Gastrocnemius medialis (tissue), 4 donors: ENCODE data around the gene CLK2. TPM values are rescaled to one million over a fixed set of nuclear protein-coding genes. Genes with fewer than 3 reads are reported as not detected.
A peak's percentile ranks its signal among the peaks of the same experiment; 100 is the strongest.

Source experiments
- ATAC-seq, 2 donors: fragments of 150-250 bp; one replicate each; pipeline ENCODE4 v1.9.1; 2016
- DNase-seq, 2 donors: peaks; one replicate each; pipeline ENCODE4 v3.0.0-alpha.2; 2019
- H3K27ac ChIP-seq, 4 donors: fragments of 200-600 bp; sonication (generic); 1 replicate in 1 of 4; 2 replicates in 3 of 4; pipeline ENCODE4 v1.5.1; 2016 to 2018; ENCODE audit warnings: mild to moderate bottlenecking in 2 of 4, moderate library complexity in 1 of 4
- H3K27me3 ChIP-seq, 3 donors: fragments of 200-600 bp; sonication (generic) in 2 of 3; 1 replicate in 1 of 3; 2 replicates in 2 of 3; pipeline versions ENCODE4 v1.5.1 to v1.6.0; 2016 to 2019; ENCODE audit warnings: mild to moderate bottlenecking in 1 of 3, moderate library complexity in 1 of 3
- H3K36me3 ChIP-seq, 2 donors: fragments of 200-600 bp; sonication (generic) in 1 of 2; one replicate each; pipeline ENCODE4 v1.5.1; 2017 to 2018
- H3K4me1 ChIP-seq, 2 donors: fragments of 200-600 bp; sonication (generic) in 1 of 2; one replicate each; pipeline ENCODE4 v1.5.1; 2016 to 2017; ENCODE audit warnings: mild to moderate bottlenecking in 2 of 2
- H3K4me3 ChIP-seq, 4 donors: fragments of 200-600 bp; sonication (generic) in 3 of 4; 1 replicate in 1 of 4; 2 replicates in 3 of 4; pipeline ENCODE4 v1.5.1; 2016 to 2019; ENCODE audit warnings: mild to moderate bottlenecking in 2 of 4
- H3K9me3 ChIP-seq, 3 donors: fragments of 200-600 bp; sonication (generic) in 2 of 3; 1 replicate in 1 of 3; 2 replicates in 2 of 3; pipeline ENCODE4 v1.5.1; 2016 to 2019
- POLR2A ChIP-seq, 2 donors: fragments of 450-650 bp; IDR thresholded peaks; one replicate each; pipeline ENCODE4 v1.6.1; 2017; ENCODE audit warnings: antibody characterized with exemption in 2 of 2, mild to moderate bottlenecking in 2 of 2, moderate library complexity in 2 of 2
- in situ Hi-C, 4 donors: fragments of 200-750 bp; cut with MboI; loops; one replicate each; pipeline versions ENCODE4 v1.15.0 to v1.8.0; 2017; ENCODE audit warnings: low sequenced_read_pairs in 4 of 4
- intact Hi-C: fragments of 100-400 bp; cut with DNase I; formaldehyde crosslinking; loops from one replicate; pipeline ENCODE4 v1.15.1; 2023; ENCODE audit warnings: low total_unique reads
- total RNA-seq, 4 donors: library from RNA; depleted of rRNA; stranded (reverse); fragments of >200 nt; gene quantifications; one replicate each; pipeline versions ENCODE4 v1.1.0 to v1.2.3, GENCODE V29; 2016
- TF ChIP-seq, protein P1 (sequence below), 5 experiments: fragments of 450-650 bp in 3 of 5; fragments of 200-600 bp in 2 of 5; sonication (generic) in 2 of 5; IDR thresholded peaks in 4 of 5; conservative IDR thresholded peaks in 1 of 5; 1 replicate in 4 of 5; 2 replicates in 1 of 5; pipeline ENCODE4 v1.5.1; 2016 to 2019; ENCODE audit warnings: antibody characterized with exemption in 5 of 5, mild to moderate bottlenecking in 3 of 5, moderate library complexity in 3 of 5

Gene CLK2
- total RNA-seq, 4 donors from 2014 or later, result 7.1 to 13.1 (median 9.8) TPM

DNA sequence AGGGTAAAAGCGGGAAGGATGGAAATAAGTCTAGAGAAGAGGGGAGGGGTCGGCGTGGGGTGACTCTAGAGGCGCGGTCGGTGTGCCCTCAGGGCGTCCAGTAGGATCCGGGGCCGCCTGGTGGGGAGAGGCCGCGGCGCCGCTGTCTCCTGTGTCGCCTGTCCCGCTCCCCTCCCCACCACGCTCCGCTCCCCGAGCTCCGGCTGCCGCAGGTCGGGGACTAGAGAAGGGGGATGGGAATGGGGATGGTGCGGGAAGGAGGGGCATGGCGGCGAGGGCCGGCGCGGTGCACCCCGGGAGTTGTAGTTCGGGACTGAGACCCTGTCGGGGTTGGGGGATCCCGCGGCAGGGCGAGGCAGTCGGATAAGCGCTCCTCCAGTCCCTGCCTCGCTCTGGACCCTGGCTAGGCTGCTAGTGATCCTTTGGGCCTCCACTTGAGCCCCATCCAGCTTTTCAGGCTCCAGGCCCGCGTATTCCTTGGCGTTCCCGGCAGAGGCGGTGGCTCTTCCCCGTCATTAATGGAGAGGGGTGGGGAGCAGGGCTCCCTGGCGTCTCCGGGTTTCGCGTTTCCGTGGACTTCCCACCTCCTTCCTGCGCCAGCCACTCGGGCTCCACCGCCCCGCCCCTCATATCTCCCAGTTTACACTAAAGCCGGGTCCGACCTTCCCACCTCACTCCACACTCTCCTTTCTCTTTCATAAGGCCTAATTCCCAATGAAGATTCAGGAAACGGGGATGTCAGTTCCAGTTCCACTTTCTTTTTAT lies 17.9 kb downstream of the CLK2 start, which contains the start of gene ENTREP3:
ENTREP3 (minus strand) TSS at position 241 of the 765 bp plus-strand sequence. CDS start 606 bp downstream, outside the sequence.
- Histone ChIP-seq H3K4me3 (peak within 1 kb of the TSS; percentile 78 to 92 (median 90)), H3K36me3 (peaks cover 0 to 27% of the 10 kb centered on the region in 2 donors), H3K4me1 (peaks cover 17 to 30% of the 10 kb centered on the region in 2 donors), H3K9me3 (no peaks in the 10 kb centered on the region), H3K27ac (peak within 1 kb of the TSS; percentile 91 to 95 (median 92)), H3K27me3 (no peaks in the 10 kb centered on the region)
- intact Hi-C loops, result loop anchor here (2.0 kb wide), 1 partner anchor 53 kb away; the partner anchor contains the start of gene FDPS
- DNase-seq (peak; percentile 80 to 82), ATAC-seq (peak; percentile 88 to 89)
- in situ Hi-C loops, result loop anchor here in 1 of 4 donors (10.0 kb wide), 1 partner anchor 59 kb away; no protein-coding TSS in a partner anchor
- peak; percentile 56 to 66 for TF ChIP-seq POLR2A (IDR thresholded peaks at IDR 0.05)
- TF ChIP-seq, protein P1, sequence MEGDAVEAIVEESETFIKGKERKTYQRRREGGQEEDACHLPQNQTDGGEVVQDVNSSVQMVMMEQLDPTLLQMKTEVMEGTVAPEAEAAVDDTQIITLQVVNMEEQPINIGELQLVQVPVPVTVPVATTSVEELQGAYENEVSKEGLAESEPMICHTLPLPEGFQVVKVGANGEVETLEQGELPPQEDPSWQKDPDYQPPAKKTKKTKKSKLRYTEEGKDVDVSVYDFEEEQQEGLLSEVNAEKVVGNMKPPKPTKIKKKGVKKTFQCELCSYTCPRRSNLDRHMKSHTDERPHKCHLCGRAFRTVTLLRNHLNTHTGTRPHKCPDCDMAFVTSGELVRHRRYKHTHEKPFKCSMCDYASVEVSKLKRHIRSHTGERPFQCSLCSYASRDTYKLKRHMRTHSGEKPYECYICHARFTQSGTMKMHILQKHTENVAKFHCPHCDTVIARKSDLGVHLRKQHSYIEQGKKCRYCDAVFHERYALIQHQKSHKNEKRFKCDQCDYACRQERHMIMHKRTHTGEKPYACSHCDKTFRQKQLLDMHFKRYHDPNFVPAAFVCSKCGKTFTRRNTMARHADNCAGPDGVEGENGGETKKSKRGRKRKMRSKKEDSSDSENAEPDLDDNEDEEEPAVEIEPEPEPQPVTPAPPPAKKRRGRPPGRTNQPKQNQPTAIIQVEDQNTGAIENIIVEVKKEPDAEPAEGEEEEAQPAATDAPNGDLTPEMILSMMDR (IDR thresholded peaks at IDR 0.05 in 4 of 5, conservative IDR thresholded peaks at IDR 0.05 in 1 of 5), result no peak

DNA sequence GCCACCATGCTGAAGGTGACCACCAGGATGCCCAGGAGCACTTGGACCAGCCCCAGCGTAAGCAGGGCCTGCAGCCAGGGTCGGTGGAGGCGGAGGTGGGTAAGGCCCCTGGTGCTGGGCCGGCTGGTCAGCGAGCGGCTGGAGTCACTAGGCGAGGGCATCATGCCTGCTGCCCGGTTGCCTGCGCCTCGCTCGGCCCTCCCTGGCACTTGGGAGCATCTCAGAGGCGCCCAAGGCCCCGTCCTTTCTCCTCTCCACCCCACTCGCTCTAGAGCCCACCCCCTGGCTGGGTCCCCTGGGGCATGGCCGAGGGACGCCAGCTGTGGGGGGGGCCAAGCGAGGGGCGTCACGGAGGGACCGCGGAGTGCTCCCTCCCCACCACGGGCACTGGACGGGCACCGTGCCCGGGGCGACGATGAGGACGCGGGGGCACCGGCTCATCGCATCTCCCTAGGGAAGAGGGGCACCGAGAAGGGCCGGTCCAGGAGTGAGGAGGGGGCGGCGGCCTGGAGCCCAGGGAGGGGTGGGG lies 18.5 kb downstream of the CLK2 start:
- TF ChIP-seq, protein P1 (IDR thresholded peaks at IDR 0.05 in 4 of 5, conservative IDR thresholded peaks at IDR 0.05 in 1 of 5), result no peak
- TF ChIP-seq POLR2A (IDR thresholded peaks at IDR 0.05), result no peak

DNA sequence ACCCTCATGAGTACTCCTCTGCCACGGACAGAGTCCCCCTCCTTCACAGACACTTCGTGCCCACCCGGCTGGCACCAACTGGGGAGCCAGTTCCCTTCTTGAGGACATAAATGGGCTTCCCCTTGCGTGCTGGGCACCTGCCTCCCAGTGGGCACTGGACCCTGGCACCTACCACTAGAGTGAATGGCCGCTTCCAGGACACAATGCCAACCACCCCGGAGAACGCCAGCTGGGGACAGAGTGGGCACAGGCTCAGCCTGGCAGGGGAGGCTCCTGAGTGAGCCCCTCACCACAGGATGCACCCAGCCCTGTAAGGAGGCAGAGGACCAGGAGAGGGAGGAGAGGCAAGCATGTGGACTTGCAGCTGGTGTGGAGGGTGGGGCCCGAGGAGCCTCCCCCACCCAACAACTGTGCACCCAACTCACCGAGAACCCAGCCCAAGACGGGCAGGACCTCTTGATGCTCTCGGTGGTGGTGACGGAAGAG lies 19.0 kb downstream of the CLK2 start:
- peaks cover 0 to 17% of the 10 kb centered on the region in 2 donors for H3K36me3 ChIP-seq
- TF ChIP-seq, protein P1 (IDR thresholded peaks at IDR 0.05 in 4 of 5, conservative IDR thresholded peaks at IDR 0.05 in 1 of 5), result no peak
- TF ChIP-seq POLR2A (IDR thresholded peaks at IDR 0.05), result no peak
- no peaks in the 10 kb centered on the region for H3K27me3 ChIP-seq
- H3K9me3 ChIP-seq, result no peaks in the 10 kb centered on the region
- in situ Hi-C loops (loop anchor here in 1 of 4 donors (10.0 kb wide), 1 partner anchor 61 kb away; no protein-coding TSS in a partner anchor), intact Hi-C loops (loop anchor here (2.0 kb wide), 1 partner anchor 55 kb away; the partner anchor contains the start of gene FDPS)
- DNase-seq, result no peak
- H3K4me1 ChIP-seq, result peaks cover 17 to 30% of the 10 kb centered on the region in 2 donors
- peak overlapping the region; percentile 91 to 95 (median 92) for H3K27ac ChIP-seq
- peak overlapping the region; percentile 78 to 92 (median 90) for H3K4me3 ChIP-seq
- peak in 1 of 2 donors; percentile 1 for ATAC-seq

More for the DNA sequence above, 18.5 kb downstream of the CLK2 start:
- Histone ChIP-seq H3K9me3 (no peaks in the 10 kb centered on the region), H3K36me3 (peaks cover 0 to 21% of the 10 kb centered on the region in 2 donors), H3K4me3 (peak overlapping the region; percentile 78 to 92 (median 90)), H3K27ac (peak overlapping the region; percentile 91 to 95 (median 92)), H3K4me1 (peaks cover 17 to 30% of the 10 kb centered on the region in 2 donors), H3K27me3 (no peaks in the 10 kb centered on the region)
- DNase-seq, result peak in 1 of 2 donors; percentile 23
- in situ Hi-C loops (loop anchor here in 1 of 4 donors (10.0 kb wide), 1 partner anchor 60 kb away; no protein-coding TSS in a partner anchor), intact Hi-C loops (loop anchor here (2.0 kb wide), 1 partner anchor 54 kb away; the partner anchor contains the start of gene FDPS)
- peak; percentile 15 to 23 for ATAC-seq

DNA sequence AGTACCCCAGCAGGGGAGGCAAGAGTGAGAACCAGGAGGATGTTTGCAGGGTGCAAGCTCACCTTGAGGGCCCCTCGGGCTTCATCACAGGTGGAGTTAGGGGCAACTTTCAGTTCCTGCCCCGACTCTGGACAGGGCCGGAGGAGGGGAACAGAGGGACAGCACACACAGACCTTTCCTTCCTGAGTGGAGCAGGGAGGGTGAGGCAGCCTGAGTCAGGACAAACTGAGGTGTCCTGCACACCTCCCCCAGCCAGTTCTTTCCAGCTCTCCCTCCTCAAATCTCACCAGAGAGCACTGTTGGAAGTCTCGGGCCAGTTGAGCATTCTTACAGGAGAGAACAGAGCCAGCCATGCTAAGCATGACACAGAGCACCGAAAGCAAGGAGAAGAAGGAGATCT lies 19.5 kb downstream of the CLK2 start:
- H3K4me3 ChIP-seq, result peak overlapping the region in 1 of 4 donors; percentile 92
- TF ChIP-seq, protein P1 (IDR thresholded peaks at IDR 0.05 in 4 of 5, conservative IDR thresholded peaks at IDR 0.05 in 1 of 5), result no peak
- TF ChIP-seq POLR2A (IDR thresholded peaks at IDR 0.05), result no peak
- peak overlapping the region in 2 of 4 donors; percentile 92 to 95 for H3K27ac ChIP-seq
- H3K27me3 ChIP-seq, result no peaks in the 10 kb centered on the region
- DNase-seq, result no peak
- no peak for ATAC-seq
- peaks cover 17 to 30% of the 10 kb centered on the region in 2 donors for H3K4me1 ChIP-seq
- in situ Hi-C loops (loop anchor here in 1 of 4 donors (10.0 kb wide), 1 partner anchor 61 kb away; no protein-coding TSS in a partner anchor), intact Hi-C loops (loop anchor here (2.0 kb wide), 1 partner anchor 55 kb away; the partner anchor contains the start of gene FDPS)
- peaks cover 0 to 20% of the 10 kb centered on the region in 2 donors for H3K36me3 ChIP-seq
- H3K9me3 ChIP-seq, result no peaks in the 10 kb centered on the region
